ENCODE measurements around the gene RNF26.

Gene RNF26

DNA sequence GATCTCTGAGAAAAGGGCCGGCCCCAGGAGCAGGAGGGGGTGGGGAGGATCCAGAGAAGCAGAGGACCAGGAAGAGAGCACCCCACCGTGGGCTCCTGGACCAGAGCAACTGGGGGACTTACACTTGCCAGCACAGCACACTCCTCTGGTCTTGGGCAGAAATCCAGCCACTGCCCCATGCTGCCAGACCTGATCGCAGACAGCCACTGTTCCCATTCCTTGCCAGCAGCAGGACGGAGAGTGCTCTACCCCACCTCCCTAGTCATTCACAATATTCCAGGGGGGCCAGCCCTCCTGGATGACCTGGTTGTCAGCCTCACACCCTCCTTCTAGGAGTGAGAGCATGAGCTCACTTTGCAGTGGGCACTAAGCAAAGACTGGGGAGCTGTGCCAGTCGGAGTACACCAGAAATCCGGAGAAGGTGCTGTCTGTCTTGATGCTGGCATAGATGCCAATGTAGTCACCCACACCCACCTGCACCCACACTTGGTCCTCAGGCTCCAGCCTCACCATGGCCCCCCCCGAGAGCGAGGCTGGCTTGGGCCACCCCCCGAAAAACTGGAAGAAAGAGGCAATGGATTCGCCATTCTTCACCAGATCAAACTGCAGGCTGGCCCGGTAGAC is 4.8 kb downstream of the RNF26 start:
- no peaks in the 10 kb centered on the region for H3K27me3 ChIP-seq (ENCODE audit: low read depth, low read length)
- H3K4me3 ChIP-seq (ENCODE audit: low read depth in 1 of 2, low read length in 2 of 2): peak overlapping the region; percentile 26 to 67
- H3K36me3 ChIP-seq (ENCODE audit: control insufficient read depth in 1 of 2, insufficient read depth in 2 of 2, low read length in 2 of 2): no peaks in the 10 kb centered on the region
- no peaks in the 10 kb centered on the region for H3K9me3 ChIP-seq (ENCODE audit: control insufficient read depth in 1 of 2, low read length in 2 of 2)
- peaks cover 12 to 66% of the 10 kb centered on the region in 2 donors for H3K4me1 ChIP-seq (ENCODE audit: control insufficient read depth in 1 of 2, insufficient read depth in 2 of 2, low read length in 2 of 2)
- H3K27ac ChIP-seq (ENCODE audit: low read length): peak overlapping the region; percentile 16

DNA sequence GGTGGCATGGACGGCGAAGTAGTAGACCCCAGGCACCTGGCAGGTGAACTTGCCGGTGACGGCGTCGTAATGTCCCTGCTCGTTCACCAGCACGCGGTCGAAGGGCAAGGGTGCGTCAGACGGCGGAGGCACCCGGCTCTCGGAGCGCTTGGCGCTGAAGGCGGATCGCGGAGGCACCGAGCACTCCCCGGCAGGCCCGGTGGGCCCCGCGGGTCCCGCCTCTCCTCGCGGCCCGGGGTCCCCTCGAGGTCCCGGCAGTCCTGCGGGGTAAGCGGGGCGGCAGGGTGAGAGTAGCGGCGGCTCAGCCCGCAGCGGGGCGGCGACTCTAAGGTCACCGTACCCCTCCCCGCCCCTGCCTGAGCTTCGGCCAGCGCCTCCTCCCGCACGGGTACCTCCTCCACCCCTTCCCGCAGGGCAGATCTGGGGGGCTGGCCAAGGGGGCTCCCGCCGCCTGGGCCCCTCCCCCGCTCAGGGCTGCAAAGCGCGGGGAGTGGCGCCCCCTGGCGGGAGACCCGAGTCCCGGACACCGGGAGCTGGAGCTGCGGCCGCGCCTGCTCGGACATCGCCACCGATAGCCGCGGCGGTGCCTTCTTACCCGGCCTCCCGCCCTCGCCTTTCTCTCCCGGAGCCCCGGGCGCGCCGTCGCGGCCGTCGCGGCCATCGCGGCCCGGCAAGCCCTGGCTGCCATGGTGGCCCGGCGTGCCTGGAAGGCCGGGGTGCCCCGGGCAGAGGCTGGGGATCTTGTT is 5.4 kb downstream of the RNF26 start:
- H3K4me3 ChIP-seq (ENCODE audit: low read depth in 1 of 2, low read length in 2 of 2): peak overlapping the region; percentile 48 to 67
- no peaks in the 10 kb centered on the region for H3K36me3 ChIP-seq (ENCODE audit: control insufficient read depth in 1 of 2, insufficient read depth in 2 of 2, low read length in 2 of 2)
- H3K4me1 ChIP-seq (ENCODE audit: control insufficient read depth in 1 of 2, insufficient read depth in 2 of 2, low read length in 2 of 2): peaks cover 12 to 65% of the 10 kb centered on the region in 2 donors
- H3K9me3 ChIP-seq (ENCODE audit: control insufficient read depth in 1 of 2, low read length in 2 of 2): no peaks in the 10 kb centered on the region
- no peaks in the 10 kb centered on the region for H3K27me3 ChIP-seq (ENCODE audit: low read depth, low read length)
- H3K27ac ChIP-seq (ENCODE audit: low read length): peak overlapping the region; percentile 16

DNA sequence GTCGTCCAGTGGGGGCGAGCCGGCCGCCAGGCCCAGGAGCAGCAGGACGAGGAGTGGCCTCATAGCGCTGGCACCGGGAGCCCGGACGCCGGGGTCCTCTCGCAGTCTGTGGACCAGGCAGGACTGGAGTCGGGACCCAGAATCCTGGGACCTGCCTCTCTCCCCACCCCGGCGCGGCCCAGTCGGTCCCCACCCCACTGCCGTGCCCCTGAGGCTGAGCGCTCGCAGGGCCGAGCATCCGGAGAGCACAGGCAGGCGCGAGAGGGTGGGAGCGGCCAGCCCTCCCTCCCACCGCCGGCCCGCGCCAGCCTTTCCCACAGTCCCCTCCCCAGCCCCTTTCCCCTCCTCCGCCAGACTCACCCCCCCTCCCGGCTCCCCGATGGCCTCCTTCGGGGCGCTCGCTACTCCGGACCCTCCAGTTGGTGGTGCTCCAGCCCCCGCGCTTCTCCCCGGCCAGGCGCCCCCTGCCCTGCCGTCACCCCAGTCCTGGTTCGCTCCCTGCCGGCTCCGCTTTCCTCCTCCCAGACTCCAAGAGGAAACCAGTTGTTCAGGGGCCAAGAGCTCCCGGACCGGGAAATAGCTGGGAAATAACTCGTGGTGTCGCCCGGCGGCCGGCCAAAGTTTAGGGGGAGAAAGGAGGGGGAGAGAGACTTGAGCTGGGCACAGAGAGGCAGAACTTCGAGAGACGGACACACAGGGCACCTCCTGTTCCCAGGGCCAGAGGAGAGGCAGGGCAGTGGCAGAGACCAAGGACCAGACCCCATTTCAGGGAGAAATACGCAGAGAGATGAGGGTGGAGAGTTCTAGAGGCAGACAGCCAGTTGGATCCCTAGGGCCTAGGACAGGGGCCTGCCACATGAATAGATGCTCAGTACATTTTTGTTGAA is 6.3 kb downstream of the RNF26 start, which contains the start of gene C1QTNF5:
Gene C1QTNF5 (minus strand): TSS at position 549 of the 887 bp plus-strand sequence. CDS start 486 bp downstream, at position 63.
- no peaks in the 10 kb centered on the region for H3K36me3 ChIP-seq (ENCODE audit: control insufficient read depth in 1 of 2, insufficient read depth in 2 of 2, low read length in 2 of 2)
- H3K27me3 ChIP-seq (ENCODE audit: low read depth, low read length): no peaks in the 10 kb centered on the region
- no peaks in the 10 kb centered on the region for H3K9me3 ChIP-seq (ENCODE audit: control insufficient read depth in 1 of 2, low read length in 2 of 2)
- peaks cover 4 to 57% of the 10 kb centered on the region in 2 donors for H3K4me1 ChIP-seq (ENCODE audit: control insufficient read depth in 1 of 2, insufficient read depth in 2 of 2, low read length in 2 of 2)
- H3K27ac ChIP-seq (ENCODE audit: low read length): peak within 1 kb of the TSS; percentile 61
- peak within 1 kb of the TSS; percentile 48 to 67 for H3K4me3 ChIP-seq (ENCODE audit: low read depth in 1 of 2, low read length in 2 of 2)

DNA sequence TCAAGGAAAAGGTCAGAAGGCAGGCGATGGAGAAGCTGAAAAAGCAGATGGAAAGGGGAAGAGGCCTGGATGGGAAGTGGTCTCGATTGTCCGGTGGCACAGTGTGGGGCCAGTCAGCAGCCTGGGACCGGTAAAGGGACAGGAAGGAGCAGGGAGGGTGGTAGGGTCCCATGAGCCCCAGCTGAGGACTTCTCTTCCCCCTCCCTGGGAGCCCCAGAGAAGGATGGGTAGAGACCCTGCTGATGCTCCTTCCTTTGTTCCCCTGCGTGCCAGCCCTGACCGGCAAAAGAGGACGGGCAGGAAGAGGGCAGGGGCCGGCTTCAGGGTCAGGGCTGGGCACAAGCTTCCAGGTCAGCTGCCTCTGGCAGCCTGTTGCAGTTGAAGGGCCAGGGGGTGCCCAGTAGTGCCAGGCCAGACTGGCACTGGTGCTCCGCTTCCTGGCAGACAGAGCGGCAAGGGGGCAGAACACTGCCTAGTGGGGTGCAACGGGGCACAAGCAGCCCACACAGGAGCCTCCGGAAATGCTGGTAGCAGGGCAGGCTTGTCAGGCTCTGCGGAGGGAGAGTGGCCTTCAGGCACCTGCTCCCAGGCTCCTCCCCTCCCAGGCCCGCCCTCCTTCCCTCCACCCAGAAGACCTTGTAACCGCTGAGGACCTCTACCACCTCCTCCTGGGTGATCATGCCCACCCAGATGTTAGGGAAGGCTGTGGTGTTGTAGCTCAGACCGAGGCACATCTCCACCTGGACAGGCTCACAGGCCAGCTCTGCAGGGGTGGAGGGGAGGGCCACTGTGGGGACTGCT is 7.1 kb downstream of the RNF26 start:
- Histone ChIP-seq H3K36me3 (ENCODE audit: control insufficient read depth in 1 of 2, insufficient read depth in 2 of 2, low read length in 2 of 2) (no peaks in the 10 kb centered on the region), H3K4me1 (ENCODE audit: control insufficient read depth in 1 of 2, insufficient read depth in 2 of 2, low read length in 2 of 2) (peaks cover 3 to 48% of the 10 kb centered on the region in 2 donors), H3K27ac (ENCODE audit: low read length) (no peak overlapping the region), H3K9me3 (ENCODE audit: control insufficient read depth in 1 of 2, low read length in 2 of 2) (no peaks in the 10 kb centered on the region), H3K27me3 (ENCODE audit: low read depth, low read length) (no peaks in the 10 kb centered on the region), H3K4me3 (ENCODE audit: low read depth in 1 of 2, low read length in 2 of 2) (peak overlapping the region in 1 of 2 donors; percentile 67)

DNA sequence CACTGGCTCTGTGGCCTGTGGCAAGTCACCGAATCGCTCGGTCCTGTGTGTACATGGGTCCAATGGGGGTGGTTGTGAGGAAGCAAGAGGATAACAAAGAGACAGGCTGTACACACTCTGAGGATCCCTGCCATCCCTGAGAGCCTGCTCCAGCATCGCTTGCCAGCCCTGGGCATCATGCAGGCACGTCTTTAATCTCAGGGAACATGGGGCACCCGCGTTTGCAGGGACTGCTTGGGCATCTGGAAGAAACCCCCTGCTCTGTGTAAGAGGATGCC is 7.6 kb downstream of the RNF26 start:
- Histone ChIP-seq H3K27me3 (ENCODE audit: low read depth, low read length) (no peaks in the 10 kb centered on the region), H3K4me3 (ENCODE audit: low read depth in 1 of 2, low read length in 2 of 2) (no peak overlapping the region), H3K9me3 (ENCODE audit: control insufficient read depth in 1 of 2, low read length in 2 of 2) (no peaks in the 10 kb centered on the region), H3K4me1 (ENCODE audit: control insufficient read depth in 1 of 2, insufficient read depth in 2 of 2, low read length in 2 of 2) (peaks cover 3 to 50% of the 10 kb centered on the region in 2 donors), H3K27ac (ENCODE audit: low read length) (no peak overlapping the region), H3K36me3 (ENCODE audit: control insufficient read depth in 1 of 2, insufficient read depth in 2 of 2, low read length in 2 of 2) (no peaks in the 10 kb centered on the region)

DNA sequence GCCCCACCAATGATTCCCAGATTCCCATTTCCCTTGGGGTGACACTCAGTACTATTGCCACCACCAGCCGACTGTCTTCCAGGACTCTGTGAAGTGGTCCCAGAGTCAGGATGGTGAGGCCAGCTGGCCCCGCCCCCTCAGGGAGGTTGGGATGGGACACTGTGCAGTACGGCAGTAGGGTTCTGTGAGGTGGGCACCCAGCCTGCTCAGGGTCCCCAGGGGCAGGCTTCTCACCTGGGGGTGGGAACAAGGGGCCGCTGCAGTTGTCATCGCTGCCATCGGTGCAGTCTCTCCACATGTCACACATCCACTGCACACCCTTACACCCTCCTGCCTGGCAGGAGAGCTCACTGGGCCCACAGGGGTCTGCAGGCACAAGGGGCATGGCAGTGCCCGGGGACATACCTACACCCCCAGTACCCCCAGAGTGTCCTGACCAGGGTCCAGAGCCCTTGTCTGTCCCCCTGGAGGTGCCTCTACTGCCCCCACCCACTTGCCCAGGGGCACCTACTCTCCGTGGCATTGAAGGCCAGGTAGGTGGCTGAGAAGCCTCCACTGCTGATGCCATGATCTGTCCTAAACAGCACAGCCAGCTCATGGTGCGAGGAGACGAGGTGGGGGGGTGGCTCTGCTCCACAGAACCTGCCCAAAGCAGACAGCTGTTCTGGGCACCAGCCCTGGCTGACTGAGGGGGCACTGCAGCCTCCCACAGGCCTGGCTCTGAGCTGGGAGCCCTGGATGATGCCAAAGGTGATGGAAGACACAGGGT is 8.2 kb downstream of the RNF26 start:
- H3K4me1 ChIP-seq (ENCODE audit: control insufficient read depth in 1 of 2, insufficient read depth in 2 of 2, low read length in 2 of 2): peaks cover 3 to 45% of the 10 kb centered on the region in 2 donors
- H3K9me3 ChIP-seq (ENCODE audit: control insufficient read depth in 1 of 2, low read length in 2 of 2): no peaks in the 10 kb centered on the region
- no peaks in the 10 kb centered on the region for H3K36me3 ChIP-seq (ENCODE audit: control insufficient read depth in 1 of 2, insufficient read depth in 2 of 2, low read length in 2 of 2)
- no peaks in the 10 kb centered on the region for H3K27me3 ChIP-seq (ENCODE audit: low read depth, low read length)
- H3K4me3 ChIP-seq (ENCODE audit: low read depth in 1 of 2, low read length in 2 of 2): no peak overlapping the region
- H3K27ac ChIP-seq (ENCODE audit: low read length): no peak overlapping the region

DNA sequence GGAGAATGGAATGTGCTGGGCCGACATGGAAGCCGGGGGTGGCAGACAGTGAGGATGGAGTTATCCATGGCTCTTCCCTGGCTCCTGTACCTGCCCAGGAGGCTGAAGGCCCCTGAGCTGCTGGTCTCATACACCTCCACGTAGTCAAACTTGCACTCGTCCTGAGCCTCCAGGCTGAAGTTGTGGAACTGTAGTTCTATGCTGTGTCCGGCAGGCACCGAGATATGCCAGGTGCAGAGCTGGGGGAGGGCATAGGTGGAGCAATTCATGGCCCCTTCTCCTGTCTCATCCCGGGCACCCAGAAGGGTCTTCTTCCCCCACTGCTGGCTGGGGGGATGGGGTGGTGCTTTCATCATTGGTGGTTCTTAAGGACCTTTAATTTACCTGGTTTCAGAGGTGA is 9.4 kb downstream of the RNF26 start:
- Histone ChIP-seq H3K9me3 (ENCODE audit: control insufficient read depth in 1 of 2, low read length in 2 of 2) (no peaks in the 10 kb centered on the region), H3K4me3 (ENCODE audit: low read depth in 1 of 2, low read length in 2 of 2) (no peak overlapping the region), H3K27ac (ENCODE audit: low read length) (no peak overlapping the region), H3K27me3 (ENCODE audit: low read depth, low read length) (no peaks in the 10 kb centered on the region), H3K4me1 (ENCODE audit: control insufficient read depth in 1 of 2, insufficient read depth in 2 of 2, low read length in 2 of 2) (peaks cover 3 to 33% of the 10 kb centered on the region in 2 donors), H3K36me3 (ENCODE audit: control insufficient read depth in 1 of 2, insufficient read depth in 2 of 2, low read length in 2 of 2) (no peaks in the 10 kb centered on the region)

DNA sequence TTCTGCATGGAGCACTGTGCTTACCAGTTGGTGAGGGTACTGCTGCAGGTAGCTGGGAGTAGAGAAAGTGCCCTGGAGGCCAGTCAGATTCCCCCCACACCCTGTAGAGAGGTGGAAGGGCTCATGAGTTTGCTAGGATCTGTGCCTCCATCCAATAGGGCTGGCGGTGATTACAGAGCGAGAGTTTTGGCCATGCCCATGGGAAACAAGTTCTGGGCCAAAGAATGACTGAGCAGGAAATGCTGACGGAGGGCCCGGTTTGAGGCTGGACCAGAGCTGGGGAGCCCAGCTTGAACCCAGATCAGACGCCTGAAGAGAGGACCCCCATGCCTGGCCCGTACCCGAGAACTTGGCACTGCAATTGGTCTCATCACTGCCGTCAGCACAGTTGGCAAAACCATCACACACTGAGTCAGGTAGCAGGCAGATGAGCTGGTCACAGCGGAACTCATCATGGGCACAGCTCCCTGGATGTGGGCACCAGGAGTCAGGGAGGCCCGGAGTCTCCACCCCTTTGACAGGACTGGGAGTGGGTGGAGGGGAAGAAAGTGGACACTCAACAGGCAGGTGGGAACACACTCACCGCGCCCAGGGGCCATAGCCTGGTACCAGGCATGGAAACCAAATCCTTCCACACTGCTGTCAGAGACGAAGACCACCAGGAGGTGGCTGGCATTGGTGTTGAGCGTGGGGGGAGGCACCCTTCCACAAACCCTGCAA is 10.1 kb downstream of the RNF26 start:
- Histone ChIP-seq H3K27me3 (ENCODE audit: low read depth, low read length) (no peaks in the 10 kb centered on the region), H3K27ac (ENCODE audit: low read length) (no peak overlapping the region), H3K36me3 (ENCODE audit: control insufficient read depth in 1 of 2, insufficient read depth in 2 of 2, low read length in 2 of 2) (no peaks in the 10 kb centered on the region), H3K4me3 (ENCODE audit: low read depth in 1 of 2, low read length in 2 of 2) (no peak overlapping the region), H3K9me3 (ENCODE audit: control insufficient read depth in 1 of 2, low read length in 2 of 2) (no peaks in the 10 kb centered on the region), H3K4me1 (ENCODE audit: control insufficient read depth in 1 of 2, insufficient read depth in 2 of 2, low read length in 2 of 2) (peaks cover 0 to 26% of the 10 kb centered on the region in 2 donors)

DNA sequence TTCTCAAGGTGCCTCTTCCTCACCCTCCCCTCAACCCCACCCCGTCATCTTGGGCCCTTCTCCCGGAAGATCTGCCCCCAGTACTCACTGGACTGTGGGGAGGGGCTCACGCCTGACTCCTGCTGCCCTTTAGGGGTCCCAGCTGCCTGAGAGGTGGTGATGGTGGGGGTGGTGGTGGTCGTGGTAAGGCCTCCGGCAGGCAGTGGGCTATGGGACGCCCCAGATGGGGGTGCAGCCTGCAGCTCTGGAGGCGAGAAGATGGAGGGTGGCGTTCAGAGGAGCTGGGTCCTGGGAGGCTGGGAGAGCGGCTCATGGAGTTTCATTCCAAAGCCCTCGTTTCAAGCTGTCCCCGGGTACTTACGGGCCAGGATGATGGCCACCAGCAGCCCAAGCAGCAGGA is 11.4 kb downstream of the RNF26 start:
- Histone ChIP-seq H3K27ac (ENCODE audit: low read length) (no peak overlapping the region), H3K36me3 (ENCODE audit: control insufficient read depth in 1 of 2, insufficient read depth in 2 of 2, low read length in 2 of 2) (no peaks in the 10 kb centered on the region), H3K4me3 (ENCODE audit: low read depth in 1 of 2, low read length in 2 of 2) (no peak overlapping the region), H3K27me3 (ENCODE audit: low read depth, low read length) (no peaks in the 10 kb centered on the region), H3K4me1 (ENCODE audit: control insufficient read depth in 1 of 2, insufficient read depth in 2 of 2, low read length in 2 of 2) (peaks cover 0 to 16% of the 10 kb centered on the region in 2 donors), H3K9me3 (ENCODE audit: control insufficient read depth in 1 of 2, low read length in 2 of 2) (no peaks in the 10 kb centered on the region)

DNA sequence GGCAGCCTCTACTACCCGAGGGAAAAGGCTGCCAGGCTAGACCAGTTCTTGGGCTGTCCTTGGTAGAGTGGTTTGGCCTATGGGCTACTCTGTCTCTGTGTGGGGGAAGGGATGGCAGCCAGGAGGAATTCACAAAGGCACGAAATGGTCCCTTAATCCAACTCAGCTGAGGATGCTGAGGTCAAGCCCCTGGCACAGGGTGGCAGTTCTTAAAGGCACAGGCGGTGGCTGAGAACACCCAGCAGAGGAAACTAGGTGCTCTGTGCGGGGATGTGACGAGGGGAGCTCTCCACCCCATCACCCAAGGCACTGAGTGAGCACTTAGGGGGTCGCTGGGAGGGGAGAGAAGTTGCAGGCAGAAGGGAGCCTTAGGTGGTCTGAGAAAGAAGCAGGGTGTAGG is 12.3 kb downstream of the RNF26 start, which contains the start of gene MFRP:
Gene MFRP (minus strand): TSS at position 101 of the 400 bp plus-strand sequence. CDS start 192 bp downstream, outside the sequence.
- H3K9me3 ChIP-seq (ENCODE audit: control insufficient read depth in 1 of 2, low read length in 2 of 2): no peaks in the 10 kb centered on the region
- H3K27me3 ChIP-seq (ENCODE audit: low read depth, low read length): no peaks in the 10 kb centered on the region
- peaks cover 0 to 7% of the 10 kb centered on the region in 2 donors for H3K4me1 ChIP-seq (ENCODE audit: control insufficient read depth in 1 of 2, insufficient read depth in 2 of 2, low read length in 2 of 2)
- H3K27ac ChIP-seq (ENCODE audit: low read length): no peak within 1 kb of the TSS
- H3K36me3 ChIP-seq (ENCODE audit: control insufficient read depth in 1 of 2, insufficient read depth in 2 of 2, low read length in 2 of 2): no peaks in the 10 kb centered on the region
- H3K4me3 ChIP-seq (ENCODE audit: low read depth in 1 of 2, low read length in 2 of 2): no peak within 1 kb of the TSS

Data from muscle layer of duodenum (tissue), 2 donors.